Measurements from ENCODE around the gene SLC25A19. TPM values are rescaled to one million over a fixed set of nuclear protein-coding genes. Genes with fewer than 3 reads are reported as not detected.
A peak's percentile ranks its signal among the peaks of the same experiment; 100 is the strongest.

Gene SLC25A19
- total RNA-seq, 1 donor from 2014 or later: 12.8 TPM

- DNase-seq (ENCODE audit: low read depth) (no peak), FAIRE-seq (no peak)
- TF ChIP-seq EZH2 (IDR thresholded peaks at IDR 0.05; ENCODE audit: insufficient read depth, low read length): no peak
- TF ChIP-seq, protein P1, sequence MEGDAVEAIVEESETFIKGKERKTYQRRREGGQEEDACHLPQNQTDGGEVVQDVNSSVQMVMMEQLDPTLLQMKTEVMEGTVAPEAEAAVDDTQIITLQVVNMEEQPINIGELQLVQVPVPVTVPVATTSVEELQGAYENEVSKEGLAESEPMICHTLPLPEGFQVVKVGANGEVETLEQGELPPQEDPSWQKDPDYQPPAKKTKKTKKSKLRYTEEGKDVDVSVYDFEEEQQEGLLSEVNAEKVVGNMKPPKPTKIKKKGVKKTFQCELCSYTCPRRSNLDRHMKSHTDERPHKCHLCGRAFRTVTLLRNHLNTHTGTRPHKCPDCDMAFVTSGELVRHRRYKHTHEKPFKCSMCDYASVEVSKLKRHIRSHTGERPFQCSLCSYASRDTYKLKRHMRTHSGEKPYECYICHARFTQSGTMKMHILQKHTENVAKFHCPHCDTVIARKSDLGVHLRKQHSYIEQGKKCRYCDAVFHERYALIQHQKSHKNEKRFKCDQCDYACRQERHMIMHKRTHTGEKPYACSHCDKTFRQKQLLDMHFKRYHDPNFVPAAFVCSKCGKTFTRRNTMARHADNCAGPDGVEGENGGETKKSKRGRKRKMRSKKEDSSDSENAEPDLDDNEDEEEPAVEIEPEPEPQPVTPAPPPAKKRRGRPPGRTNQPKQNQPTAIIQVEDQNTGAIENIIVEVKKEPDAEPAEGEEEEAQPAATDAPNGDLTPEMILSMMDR (IDR thresholded peaks at IDR 0.05; ENCODE audit: insufficient read depth, low read depth, low read length): no peak
- peaks cover 2% of the 10 kb centered on the region for H3K79me2 ChIP-seq (ENCODE audit: insufficient read depth, low read length)
- H3K27ac ChIP-seq (ENCODE audit: low read depth, low read length): no peak overlapping the region
- H2AFZ ChIP-seq (ENCODE audit: low read depth, low read length): no peak overlapping the region
- H3K36me3 ChIP-seq (ENCODE audit: insufficient read depth, low read length): peaks cover 35% of the 10 kb centered on the region
- no peaks in the 10 kb centered on the region for H3K27me3 ChIP-seq (ENCODE audit: insufficient read depth, low read length)
- no peaks in the 10 kb centered on the region for H3K9me3 Mint-ChIP-seq (ENCODE audit: unreplicated experiment)
- H3K9ac ChIP-seq (ENCODE audit: low read length): no peak overlapping the region
- H3K4me1 ChIP-seq (ENCODE audit: insufficient read depth, low read length): no peaks in the 10 kb centered on the region
- H3K4me2 ChIP-seq (ENCODE audit: low read length): no peak overlapping the region
- peaks cover 4% of the 10 kb centered on the region for H3K4me1 Mint-ChIP-seq (ENCODE audit: low read depth, unreplicated experiment)
- H3K27ac Mint-ChIP-seq (ENCODE audit: unreplicated experiment): no peak overlapping the region
- no peak overlapping the region for H3K4me3 Mint-ChIP-seq (ENCODE audit: unreplicated experiment)
- H3K36me3 Mint-ChIP-seq (ENCODE audit: low read depth, unreplicated experiment): peaks cover 27% of the 10 kb centered on the region
- no peaks in the 10 kb centered on the region for H3K27me3 Mint-ChIP-seq (ENCODE audit: low read depth, unreplicated experiment)
- H3K9me3 ChIP-seq (ENCODE audit: insufficient read depth, low read depth, low read length): no peaks in the 10 kb centered on the region
- H4K20me1 ChIP-seq (ENCODE audit: insufficient read depth, low read length): peaks cover 60% of the 10 kb centered on the region
- no peak overlapping the region for H3K4me3 ChIP-seq (ENCODE audit: insufficient read depth, low read depth, low read length)
Measured at GRCh38 chr17:75242461-75243042, 46.7 kb downstream of the SLC25A19 start.

GRCh38 chr17:75241996-75242460 is 47.2 kb downstream of the SLC25A19 start:
- no peak overlapping the region for H3K9ac ChIP-seq (ENCODE audit: low read length)
- peaks cover 27% of the 10 kb centered on the region for H3K36me3 Mint-ChIP-seq (ENCODE audit: low read depth, unreplicated experiment)
- H3K9me3 ChIP-seq (ENCODE audit: insufficient read depth, low read depth, low read length): no peaks in the 10 kb centered on the region

More at GRCh38 chr17:75241996-75242460, 47.2 kb downstream of the SLC25A19 start:
- Histone ChIP-seq H3K27me3 (ENCODE audit: insufficient read depth, low read length) (no peaks in the 10 kb centered on the region), H3K4me2 (ENCODE audit: low read length) (no peak overlapping the region), H4K20me1 (ENCODE audit: insufficient read depth, low read length) (peaks cover 56% of the 10 kb centered on the region), H3K36me3 (ENCODE audit: insufficient read depth, low read length) (peaks cover 38% of the 10 kb centered on the region), H3K4me1 (ENCODE audit: insufficient read depth, low read length) (no peaks in the 10 kb centered on the region), H3K79me2 (ENCODE audit: insufficient read depth, low read length) (no peaks in the 10 kb centered on the region), H3K4me3 (ENCODE audit: insufficient read depth, low read depth, low read length) (no peak overlapping the region), H3K27ac (ENCODE audit: low read depth, low read length) (no peak overlapping the region), H2AFZ (ENCODE audit: low read depth, low read length) (no peak overlapping the region)
- TF ChIP-seq, protein P1 (IDR thresholded peaks at IDR 0.05; ENCODE audit: insufficient read depth, low read depth, low read length): no peak
- TF ChIP-seq EZH2 (IDR thresholded peaks at IDR 0.05; ENCODE audit: insufficient read depth, low read length): no peak
- no peak for FAIRE-seq
- H3K27ac Mint-ChIP-seq (ENCODE audit: unreplicated experiment): peak overlapping the region; percentile 11
- H3K9me3 Mint-ChIP-seq (ENCODE audit: unreplicated experiment): no peaks in the 10 kb centered on the region
- no peaks in the 10 kb centered on the region for H3K27me3 Mint-ChIP-seq (ENCODE audit: low read depth, unreplicated experiment)
- DNase-seq (ENCODE audit: low read depth): peak; percentile 43
- H3K4me1 Mint-ChIP-seq (ENCODE audit: low read depth, unreplicated experiment): peaks cover 4% of the 10 kb centered on the region
- H3K4me3 Mint-ChIP-seq (ENCODE audit: unreplicated experiment): no peak overlapping the region
